HG03045 (cell line): ENCODE data around the gene EVI5L.

Source experiments
- ATAC-seq: cut with Tn5 transposase; IDR thresholded peaks from one replicate; pipeline ENCODE4 v1.9.1; 2021; ENCODE audit warnings: mild to moderate bottlenecking, moderate library complexity; ENCODE audit not compliant: unreplicated experiment

The EVI5L gene

DNA sequence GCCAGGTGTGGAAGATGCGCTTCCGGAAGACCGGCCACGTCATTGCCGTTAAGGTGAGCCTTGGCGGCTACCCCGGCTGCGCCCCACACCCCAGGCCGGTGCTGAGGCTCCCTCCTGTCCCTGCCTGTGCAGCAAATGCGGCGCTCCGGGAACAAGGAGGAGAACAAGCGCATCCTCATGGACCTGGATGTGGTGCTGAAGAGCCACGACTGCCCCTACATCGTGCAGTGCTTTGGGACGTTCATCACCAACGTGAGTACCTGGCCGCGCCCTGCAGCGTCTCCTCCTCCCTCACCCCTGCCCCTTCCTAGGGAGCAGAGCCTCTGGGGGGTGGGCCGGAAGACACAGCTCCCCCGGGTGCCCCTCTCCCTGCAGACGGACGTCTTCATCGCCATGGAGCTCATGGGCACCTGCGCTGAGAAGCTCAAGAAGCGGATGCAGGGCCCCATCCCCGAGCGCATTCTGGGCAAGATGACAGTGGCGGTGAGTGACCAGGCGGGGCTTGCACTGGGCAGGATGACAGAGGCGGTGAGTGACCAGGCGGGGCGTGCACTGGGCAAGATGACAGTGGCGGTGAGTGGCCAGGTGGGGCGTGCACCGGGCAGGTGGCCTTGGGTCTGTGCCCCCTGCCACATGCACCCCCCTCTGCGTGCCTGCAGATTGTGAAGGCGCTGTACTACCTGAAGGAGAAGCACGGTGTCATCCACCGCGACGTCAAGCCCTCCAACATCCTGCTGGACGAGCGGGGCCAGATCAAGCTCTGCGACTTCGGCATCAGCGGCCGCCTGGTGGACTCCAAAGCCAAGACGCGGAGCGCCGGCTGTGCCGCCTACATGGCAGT, 80.5 kb downstream of the EVI5L start:
- ATAC-seq = no peak

DNA sequence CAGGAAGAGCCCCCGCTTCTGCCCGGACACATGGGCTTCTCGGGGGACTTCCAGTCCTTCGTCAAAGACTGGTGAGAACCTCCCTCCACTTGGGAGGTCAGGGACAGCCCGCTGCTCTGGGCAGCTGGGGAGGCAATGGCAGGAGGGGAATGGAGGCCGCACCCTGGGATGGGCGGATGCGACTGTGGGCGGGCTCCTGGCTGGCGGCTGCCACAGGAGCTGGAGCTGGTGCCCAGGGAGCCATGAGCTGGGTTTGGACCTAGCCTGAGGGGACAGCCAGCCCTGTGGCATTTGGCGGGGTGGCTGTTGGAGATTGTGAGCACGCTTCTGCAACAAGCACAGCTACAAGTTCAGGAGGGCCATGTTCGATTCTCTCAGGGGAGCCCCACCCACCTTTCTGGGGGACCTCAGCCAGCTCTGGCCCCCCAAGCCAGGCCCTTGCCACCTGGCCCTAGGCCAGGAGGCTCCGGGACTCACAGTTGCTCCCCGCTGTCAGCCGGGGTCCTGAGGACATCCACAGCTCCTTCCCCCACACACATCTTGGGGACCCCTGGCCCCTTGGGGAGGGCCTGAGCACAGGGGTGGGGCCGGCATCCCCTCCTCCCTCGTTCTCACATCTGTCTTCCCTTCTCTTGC, 81.6 kb downstream of the EVI5L start:
- no peak for ATAC-seq

DNA sequence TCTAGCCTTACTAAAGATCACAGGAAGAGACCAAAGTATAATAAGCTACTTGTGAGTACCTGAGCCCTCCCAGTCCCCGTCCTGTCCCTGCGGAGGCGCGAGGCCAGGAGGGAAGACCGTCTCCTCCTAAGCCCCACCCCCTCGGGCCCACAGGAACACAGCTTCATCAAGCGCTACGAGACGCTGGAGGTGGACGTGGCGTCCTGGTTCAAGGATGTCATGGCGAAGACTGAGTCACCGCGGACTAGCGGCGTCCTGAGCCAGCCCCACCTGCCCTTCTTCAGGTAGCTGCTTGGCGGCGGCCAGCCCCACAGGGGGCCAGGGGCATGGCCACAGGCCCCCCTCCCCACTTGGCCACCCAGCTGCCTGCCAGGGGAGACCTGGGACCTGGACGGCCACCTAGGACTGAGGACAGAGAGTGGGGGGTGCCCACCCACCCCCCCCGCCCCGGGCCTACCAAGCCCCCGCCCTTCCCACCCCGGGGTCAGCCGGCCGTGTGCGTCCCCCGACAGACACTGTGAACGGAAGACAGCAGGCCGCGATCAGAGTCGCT, 82.2 kb downstream of the EVI5L start:
- no peak for ATAC-seq

DNA sequence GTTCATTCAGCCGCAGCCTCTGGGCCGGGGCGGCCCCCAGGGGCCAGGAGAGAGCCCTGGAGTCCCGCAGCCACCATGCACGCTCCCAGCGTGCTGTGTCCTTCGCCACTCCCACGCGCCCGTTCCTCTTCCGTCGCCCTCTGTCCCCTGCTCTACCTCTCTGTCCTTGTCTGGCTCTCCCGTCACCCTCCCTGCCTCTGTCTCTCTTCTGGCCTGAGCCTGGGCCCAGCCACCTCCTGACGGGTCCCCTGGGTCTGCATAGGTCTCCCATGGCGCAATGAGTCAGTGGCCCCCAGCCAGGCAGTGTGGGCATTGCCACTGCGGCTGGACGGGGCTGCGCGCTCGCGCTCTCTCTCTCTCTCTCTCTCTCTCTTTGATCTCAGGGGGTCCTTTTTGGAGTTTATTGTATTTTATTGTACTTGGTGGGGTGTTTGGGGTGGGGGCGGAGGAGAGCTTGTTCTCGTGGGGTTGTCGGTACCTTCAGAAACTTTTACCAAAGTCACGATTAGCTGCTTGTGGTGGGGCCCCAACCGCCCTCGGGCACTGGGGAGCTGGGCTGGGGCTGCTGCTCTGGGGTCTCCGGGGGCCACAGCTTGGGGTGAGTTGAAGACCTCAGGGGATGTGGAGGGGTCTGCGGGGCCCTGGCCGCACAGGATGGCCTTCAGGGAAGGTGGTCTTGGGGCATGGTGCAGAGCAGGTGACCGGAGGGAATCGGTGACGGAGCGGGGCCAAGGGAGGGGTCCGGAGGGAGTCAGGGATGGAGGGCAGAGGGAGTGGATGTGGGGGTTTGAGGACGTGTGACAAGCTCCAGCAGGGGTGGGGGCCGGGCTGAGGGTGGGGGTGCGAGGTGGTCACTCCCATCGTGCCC, 82.9 kb downstream of the EVI5L start:
- ATAC-seq = no peak

DNA sequence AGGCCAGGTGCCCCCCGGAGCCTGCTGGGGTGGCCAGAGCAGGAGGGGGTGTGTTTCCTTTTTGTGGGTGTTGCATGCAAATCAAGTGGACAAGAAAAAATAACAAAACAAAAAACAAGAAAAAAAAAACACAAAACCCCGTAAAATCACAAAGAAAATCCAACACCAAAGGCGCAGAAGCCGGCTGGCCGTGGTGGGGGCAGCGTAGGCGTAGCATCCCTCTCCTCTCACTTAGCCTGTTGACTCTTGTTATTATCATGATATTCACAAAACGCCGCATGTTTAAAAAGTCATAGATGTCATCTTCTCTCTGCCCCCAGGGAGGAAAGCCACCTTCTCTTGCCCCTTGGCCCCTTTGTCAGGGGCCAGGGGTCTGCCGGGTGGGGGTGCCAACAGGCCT, 83.6 kb downstream of the EVI5L start:
- ATAC-seq = no peak

DNA sequence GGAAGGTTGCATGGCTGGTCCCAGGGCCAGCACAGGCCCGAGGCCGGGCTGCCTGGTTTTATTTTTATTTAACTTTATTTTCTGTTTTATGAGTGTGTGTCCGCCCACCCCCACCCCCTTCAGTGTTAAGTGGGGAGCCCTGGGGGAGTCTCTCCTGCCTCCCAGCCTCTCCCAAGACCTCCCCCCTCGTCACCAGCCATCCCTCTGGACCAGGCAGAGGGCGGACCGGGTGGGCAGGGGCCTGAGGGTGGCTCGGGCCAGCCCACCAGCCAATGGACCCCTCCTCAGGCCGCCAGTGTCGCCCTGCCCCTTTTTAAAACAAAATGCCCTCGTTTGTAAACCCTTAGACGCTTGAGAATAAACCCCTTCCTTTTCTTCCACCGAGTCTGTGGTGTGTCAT, 84.1 kb downstream of the EVI5L start:
- no peak for ATAC-seq
